ENCODE data around the gene MATN3.

Gene MATN3

DNA sequence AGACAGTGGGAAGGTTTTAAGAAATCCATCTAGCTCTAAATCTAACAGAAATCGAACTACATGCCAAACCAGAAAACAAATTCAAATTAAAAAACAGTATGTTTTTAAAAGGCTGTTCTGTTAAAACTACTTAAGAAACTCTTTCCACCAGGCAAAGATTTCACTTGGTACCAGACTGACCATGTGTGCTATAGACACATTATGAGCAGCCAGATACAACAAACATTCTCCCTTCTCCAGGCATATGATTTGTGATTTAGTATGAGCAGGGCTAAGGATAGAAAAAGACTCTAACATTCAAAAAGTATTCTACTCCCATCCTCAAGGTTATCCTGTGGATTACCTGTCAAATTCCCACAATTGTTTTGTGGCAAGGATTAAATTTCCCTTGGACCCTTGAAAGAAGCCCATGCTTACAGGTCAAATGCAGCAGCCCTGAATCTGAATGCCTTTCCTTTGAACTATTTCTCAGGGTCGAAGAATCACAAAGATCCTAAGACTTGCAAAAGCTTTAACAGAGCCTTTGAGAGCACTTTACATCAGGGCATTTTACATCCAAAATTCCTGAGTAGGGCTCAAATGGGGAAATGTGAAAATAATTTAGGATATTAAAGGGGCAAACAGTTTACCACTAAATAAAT, 68.1 kb downstream of the MATN3 start:
- Histone ChIP-seq H3K27ac (no peak overlapping the region), H3K9me3 (no peaks in the 10 kb centered on the region), H4K20me1 (no peaks in the 10 kb centered on the region), H3K4me2 (no peak overlapping the region), H3K27me3 (no peaks in the 10 kb centered on the region), H3K4me1 (no peaks in the 10 kb centered on the region), H3K9ac (no peak overlapping the region), H3K4me3 (no peak overlapping the region), H3K36me3 (no peaks in the 10 kb centered on the region)
- no peak for TF ChIP-seq Cebpa-rat (IDR thresholded peaks at IDR 0.05)

DNA sequence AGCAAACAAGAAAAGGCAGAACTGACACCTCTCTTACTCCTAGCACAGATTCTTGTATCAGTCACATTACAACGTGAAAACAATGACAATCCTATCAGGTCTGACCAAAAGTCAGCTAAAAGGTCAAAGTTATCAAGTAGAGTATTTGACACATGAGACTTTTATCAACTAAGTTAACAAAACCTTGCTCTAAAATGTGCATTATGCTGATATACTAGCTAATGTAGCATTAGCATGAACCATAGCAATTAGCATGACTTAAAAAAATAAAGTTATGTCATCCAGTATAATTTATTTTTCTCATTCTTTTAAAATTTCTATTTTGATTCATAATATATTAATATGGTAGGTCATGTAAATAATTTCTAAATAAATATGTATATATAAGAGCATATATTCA, 69.3 kb downstream of the MATN3 start:
- Histone ChIP-seq H3K4me2 (no peak overlapping the region), H3K27ac (no peak overlapping the region), H3K9ac (no peak overlapping the region), H3K4me3 (no peak overlapping the region), H3K9me3 (no peaks in the 10 kb centered on the region), H3K27me3 (no peaks in the 10 kb centered on the region), H4K20me1 (no peaks in the 10 kb centered on the region), H3K36me3 (no peaks in the 10 kb centered on the region), H3K4me1 (no peaks in the 10 kb centered on the region)
- TF ChIP-seq Cebpa-rat (IDR thresholded peaks at IDR 0.05) = no peak

DNA sequence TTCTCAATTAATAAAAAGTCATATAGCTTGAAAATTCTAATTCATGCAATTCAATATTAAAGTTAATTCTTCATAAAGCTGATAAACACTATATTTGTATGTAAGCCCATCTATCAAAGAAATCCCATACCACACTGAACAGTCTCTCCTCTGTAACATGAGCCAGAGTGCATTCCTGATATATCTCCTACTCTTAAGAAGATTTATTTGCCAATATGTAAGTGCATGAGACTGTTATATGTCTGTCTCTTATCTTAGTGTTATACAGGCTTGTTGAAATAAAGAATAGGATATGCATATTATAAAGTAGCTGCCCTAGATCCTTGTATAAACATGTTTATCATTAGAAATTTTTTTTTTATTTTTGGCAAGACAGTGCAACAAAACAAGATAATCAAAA, 70.3 kb downstream of the MATN3 start:
- H4K20me1 ChIP-seq = no peaks in the 10 kb centered on the region
- H3K4me1 ChIP-seq = no peaks in the 10 kb centered on the region
- H3K27ac ChIP-seq = no peak overlapping the region
- H3K4me2 ChIP-seq = no peak overlapping the region
- H3K9me3 ChIP-seq = no peaks in the 10 kb centered on the region
- H3K36me3 ChIP-seq = no peaks in the 10 kb centered on the region
- no peak overlapping the region for H3K4me3 ChIP-seq
- H3K9ac ChIP-seq = no peak overlapping the region
- H3K27me3 ChIP-seq = no peaks in the 10 kb centered on the region
- no peak for TF ChIP-seq Cebpa-rat (IDR thresholded peaks at IDR 0.05)

All from BLaER1 (cell line).